KOPT-K1 (cell line): ENCODE measurements around the gene SLC51B.
"Not testable (repeated sequence)": the region's sequence is repeated elsewhere in the genome, so short reads cannot be mapped to it uniquely, and the experiment has no call there.

ENCODE experiments used
- H3K27ac ChIP-seq: fragments of 200-600 bp; sonication (generic); 2 replicates; pipeline ENCODE4 v1.5.1; 2016; ENCODE audit warnings: antibody characterized with exemption, mild to moderate bottlenecking, low read depth, low read length; ENCODE audit not compliant: poor library complexity, severe bottlenecking
- H3K36me3 ChIP-seq: fragments of 200-600 bp; sonication (generic); 2 replicates; pipeline ENCODE4 v1.5.1; 2017; ENCODE audit warnings: antibody characterized with exemption, mild to moderate bottlenecking, low read length, moderate library complexity; ENCODE audit not compliant: insufficient read depth
- H3K9me3 ChIP-seq: fragments of 200-600 bp; sonication (generic); 2 replicates; pipeline ENCODE4 v1.5.1; 2017; ENCODE audit warnings: antibody characterized with exemption, low read length, mild to moderate bottlenecking; ENCODE audit not compliant: insufficient read depth, poor library complexity, severe bottlenecking

SLC51B gene

DNA sequence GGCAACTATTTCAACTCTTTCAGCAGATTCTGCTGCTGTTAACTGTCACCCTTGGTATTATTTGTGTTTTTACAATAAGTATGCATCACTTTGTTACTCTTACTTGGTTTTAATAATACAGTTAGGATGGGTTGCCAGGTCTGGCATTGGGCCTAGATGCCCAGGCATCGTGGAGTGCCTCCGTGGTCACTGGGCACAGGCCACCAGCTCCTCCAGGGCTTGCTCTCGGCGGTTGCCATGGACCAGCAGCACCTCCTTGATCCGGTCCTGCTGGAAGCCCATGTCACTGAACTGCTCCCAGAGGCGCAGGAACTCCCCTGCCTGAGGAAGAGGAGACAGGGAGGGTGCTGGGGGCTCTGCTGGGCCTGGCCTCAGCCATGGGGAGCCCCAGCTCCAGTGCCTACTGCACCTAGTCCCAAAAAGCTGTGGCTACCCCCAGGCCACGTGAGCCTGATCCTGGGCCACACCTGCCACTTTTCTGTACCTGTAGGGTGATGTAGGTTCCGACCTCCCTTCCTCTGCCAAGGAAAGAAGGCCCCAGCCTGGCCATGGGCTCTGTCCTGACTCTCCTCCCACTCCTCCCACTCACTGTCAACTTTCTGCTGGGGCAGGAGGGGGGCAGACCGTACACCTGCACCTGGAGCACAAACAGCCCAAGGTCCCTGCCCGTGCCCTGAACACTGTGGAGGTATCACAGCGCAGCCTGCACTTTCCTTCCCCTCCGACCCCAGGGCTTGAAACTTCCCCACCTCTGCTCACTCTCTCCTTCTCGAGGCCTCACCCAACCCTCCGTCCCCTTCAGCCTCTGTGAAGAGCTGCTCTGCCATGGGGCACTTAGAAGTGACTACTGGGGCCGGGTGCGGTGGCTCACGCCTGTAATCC, 48.0 kb downstream of the SLC51B start:
- Histone ChIP-seq H3K36me3 (peaks cover 8% of the 10 kb centered on the region), H3K9me3 (no peaks in the 10 kb centered on the region), H3K27ac (no peak overlapping the region)

DNA sequence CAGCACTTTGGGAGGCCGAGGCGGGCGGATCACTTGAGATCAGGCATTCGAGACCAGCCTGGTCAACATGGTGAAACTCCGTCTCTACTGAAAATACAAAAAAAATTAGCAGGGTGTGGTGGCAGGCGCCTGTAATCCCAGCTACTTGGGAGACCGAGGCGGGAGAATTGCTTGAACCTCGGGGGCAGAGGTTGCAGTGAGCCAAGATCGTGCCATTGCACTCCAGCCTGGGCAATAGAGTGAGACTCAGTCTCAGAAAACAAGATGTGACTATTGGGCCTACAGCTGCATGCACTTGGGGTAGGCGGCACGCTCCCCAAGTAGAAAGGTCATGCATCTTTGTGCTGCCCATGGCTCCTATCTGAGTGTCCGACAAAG, 48.6 kb downstream of the SLC51B start:
- not testable (repeated sequence) for H3K9me3 ChIP-seq, H3K27ac ChIP-seq

DNA sequence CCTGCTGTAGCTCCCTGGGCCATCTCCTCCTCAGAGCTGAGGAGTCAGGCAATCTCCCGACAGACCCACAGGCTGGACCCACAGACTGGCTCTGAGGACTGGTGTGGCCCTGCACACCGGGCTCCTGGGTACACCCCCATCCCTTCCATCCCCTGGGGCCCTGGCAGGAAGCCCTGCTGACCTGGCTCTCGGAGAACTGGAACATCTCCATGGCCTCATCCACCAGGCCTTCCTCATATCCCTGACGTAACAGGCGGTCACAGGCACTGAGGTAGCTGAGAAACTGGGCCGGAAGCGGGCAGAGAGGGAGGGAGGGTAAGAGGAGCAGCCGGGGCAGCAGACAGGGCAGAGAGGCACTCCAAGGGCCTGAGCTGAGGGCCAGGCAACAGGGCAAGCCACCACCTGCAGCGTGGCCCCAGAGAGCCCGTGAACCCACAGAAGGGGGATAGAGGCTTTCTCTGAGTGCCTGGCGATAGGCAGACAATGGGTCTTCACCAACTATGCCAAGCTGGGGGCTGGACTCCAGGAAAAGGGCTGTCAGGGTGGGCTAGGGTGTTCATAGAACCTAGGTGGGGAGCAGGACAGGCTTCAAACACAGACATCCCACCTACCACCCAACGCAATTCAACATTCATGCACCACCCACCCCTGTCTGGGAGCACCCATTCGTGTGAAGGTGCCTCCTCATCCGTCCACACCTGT, 49.3 kb downstream of the SLC51B start:
- Histone ChIP-seq H3K9me3 (no peaks in the 10 kb centered on the region), H3K36me3 (peaks cover 21% of the 10 kb centered on the region), H3K27ac (no peak overlapping the region)

More for the DNA sequence above, 48.6 kb downstream of the SLC51B start:
- H3K36me3 ChIP-seq = peaks cover 14% of the 10 kb centered on the region

DNA sequence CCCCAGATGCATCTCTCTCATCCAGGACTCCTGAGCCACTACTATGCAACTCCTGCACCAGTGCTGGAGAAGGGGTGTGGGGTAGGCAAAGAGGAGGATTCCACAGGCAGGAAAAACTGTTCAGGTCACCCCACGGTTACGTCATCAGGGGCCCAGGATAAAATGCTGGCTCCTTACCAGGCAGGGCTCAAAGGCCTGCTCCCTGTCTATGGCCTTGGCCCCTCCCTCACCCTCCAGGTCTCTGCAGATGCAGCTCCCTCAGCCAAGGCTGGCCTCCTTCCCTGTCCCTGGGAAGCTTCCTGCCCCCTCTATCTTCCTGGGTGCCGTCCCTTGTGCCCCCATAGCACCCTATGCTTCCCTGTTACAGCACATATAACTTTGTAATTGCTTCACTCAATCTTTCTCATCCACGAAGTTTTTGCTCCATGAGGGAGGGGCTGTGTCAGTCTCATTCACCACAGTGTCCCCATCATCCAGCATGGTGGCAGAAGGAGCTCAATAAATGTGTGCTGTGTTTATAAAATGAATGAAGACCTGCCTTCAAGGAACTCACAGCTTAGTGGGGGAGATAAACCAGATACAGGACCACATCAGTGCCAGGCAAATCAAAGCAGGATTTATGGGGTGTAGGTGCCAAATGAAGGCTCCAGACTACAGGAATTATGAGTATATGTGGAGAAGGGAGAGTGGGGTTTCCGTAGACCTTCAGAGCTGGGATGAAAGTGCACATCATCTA, 50.0 kb downstream of the SLC51B start:
- H3K9me3 ChIP-seq = no peaks in the 10 kb centered on the region
- no peak overlapping the region for H3K27ac ChIP-seq
- peaks cover 28% of the 10 kb centered on the region for H3K36me3 ChIP-seq

DNA sequence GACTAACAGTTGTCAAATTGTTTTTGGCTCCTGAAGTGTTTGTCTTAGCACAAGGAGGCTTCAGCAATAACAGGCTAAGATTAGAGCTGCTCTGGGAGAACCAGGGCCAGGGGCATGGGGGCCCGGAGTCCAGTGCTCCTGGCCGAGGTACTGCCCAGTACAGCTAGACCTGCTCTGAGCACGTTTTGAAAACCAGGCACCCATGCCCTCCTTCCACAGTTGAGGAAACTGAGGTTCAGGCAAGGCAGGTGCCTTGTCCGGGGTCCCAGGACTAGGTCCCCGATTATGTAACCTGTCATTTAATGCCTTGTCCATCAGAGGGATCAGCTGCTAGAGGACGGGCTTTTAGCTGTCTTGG, 50.5 kb downstream of the SLC51B start:
- Histone ChIP-seq H3K27ac (no peak overlapping the region), H3K9me3 (no peaks in the 10 kb centered on the region), H3K36me3 (peaks cover 34% of the 10 kb centered on the region)

DNA sequence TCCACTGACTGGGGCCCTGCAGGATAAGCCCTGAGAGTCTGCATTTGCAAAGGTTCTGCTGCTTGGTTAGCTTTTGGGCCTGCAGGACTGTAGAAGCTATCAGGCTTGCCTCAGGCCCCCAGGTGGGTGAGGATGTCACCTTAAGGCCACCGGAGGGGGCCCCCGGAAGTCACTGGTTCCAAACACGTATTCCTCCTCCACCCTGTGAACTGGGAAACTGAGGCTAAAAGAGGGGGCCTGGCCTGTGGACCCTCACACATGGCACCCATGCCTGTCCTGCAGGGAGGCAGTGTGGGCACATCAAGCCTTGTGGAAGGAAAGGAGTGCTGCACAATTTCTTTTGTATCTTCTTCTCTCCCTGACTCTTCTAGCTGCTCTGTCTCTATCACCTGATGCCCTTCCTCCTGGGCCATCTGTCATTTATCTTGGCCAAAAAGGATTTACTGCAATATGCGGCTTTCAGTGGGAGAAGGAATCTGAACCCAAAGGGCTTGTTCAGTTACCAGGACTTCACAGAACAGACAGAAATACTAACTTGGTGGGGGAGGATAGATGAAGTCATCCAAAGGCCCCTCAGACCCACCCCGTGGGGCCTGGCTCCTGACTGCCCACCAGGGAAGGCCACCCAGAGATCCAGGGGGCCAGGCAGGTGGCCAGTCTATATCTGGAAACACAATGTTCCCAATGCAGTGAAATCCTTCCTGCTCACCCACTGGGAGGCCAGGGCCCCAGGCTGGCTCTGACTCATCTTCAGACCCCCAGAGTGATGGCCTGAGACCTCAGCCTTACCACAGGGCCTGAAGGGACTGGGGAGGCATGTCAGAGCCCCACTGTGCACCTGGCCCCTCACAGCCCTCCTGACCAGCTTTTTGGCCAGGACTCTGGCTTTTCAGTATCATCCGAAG, 51.5 kb downstream of the SLC51B start:
- Histone ChIP-seq H3K27ac (no peak overlapping the region), H3K36me3 (peaks cover 44% of the 10 kb centered on the region), H3K9me3 (no peaks in the 10 kb centered on the region)

DNA sequence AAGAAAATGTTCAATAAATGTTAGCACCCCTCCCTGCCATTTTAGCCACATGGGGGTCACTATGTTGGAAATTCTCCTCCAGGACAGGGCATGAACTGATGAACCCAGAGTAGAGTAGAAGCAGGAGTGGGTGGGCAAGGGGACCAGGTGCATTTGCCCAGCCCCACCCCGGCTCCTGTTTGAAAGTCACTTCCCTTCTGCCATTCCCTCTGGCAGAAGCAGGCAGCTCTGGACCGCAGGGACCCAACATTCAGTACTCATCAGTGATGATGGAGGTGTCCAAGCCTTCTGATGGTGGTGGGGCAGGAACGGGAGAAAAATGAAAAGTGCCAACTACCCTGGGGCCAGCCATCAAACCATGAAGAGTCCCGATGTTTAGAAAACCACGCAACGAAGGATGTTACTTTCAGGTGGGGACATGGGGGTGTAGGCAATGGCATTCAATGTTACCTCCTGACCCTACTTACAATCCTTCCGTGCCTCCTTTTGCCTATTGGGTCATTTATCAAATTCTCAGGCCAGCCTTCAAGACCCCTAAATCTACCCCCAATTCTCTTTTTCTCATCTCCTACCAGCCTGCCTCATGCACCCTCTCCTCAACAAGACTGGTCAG, 52.6 kb downstream of the SLC51B start:
- Histone ChIP-seq H3K36me3 (peaks cover 50% of the 10 kb centered on the region), H3K27ac (no peak overlapping the region), H3K9me3 (no peaks in the 10 kb centered on the region)

DNA sequence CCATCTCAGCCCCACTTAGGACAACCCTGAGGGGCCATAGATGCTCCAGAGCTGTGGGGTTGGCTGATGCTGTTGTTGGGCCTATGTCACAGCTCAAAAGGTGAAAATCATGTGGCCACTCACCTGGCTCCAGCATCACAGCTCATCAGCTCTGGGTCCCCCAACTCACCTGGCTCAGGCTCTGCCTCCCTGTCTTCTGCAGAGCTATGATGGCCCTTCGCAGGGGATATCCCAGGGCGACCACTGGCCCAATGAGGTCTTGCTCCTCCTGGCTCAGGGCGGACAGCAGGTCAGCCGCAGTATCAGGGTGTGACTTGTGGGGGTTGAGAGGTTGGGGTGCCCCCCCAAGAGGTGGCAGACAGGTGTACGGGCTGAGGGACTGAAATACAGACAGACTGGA, 54.1 kb downstream of the SLC51B start:
- no peak overlapping the region for H3K27ac ChIP-seq
- H3K9me3 ChIP-seq = no peaks in the 10 kb centered on the region
- H3K36me3 ChIP-seq = peaks cover 60% of the 10 kb centered on the region

DNA sequence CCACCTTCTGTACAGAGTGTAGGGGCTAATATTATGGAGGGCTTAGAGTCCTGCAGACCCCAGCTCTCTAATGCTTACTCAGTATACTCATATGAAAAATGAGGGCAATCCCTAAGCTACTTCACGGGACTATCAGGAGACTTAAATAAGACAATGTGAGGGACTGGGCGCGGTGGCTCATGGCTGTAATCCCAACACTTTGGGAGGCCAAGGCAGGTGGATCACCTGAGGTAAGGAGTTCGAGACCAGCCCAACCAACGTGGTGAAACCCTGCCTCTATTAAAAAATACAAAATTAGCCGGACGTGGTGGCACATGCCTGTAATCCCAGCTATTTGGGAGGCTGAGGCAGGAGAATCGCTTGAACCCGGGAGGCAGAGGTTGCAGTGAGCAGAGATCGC, 54.6 kb downstream of the SLC51B start:
- H3K36me3 ChIP-seq = peaks cover 60% of the 10 kb centered on the region
- not testable (repeated sequence) for H3K9me3 ChIP-seq

DNA sequence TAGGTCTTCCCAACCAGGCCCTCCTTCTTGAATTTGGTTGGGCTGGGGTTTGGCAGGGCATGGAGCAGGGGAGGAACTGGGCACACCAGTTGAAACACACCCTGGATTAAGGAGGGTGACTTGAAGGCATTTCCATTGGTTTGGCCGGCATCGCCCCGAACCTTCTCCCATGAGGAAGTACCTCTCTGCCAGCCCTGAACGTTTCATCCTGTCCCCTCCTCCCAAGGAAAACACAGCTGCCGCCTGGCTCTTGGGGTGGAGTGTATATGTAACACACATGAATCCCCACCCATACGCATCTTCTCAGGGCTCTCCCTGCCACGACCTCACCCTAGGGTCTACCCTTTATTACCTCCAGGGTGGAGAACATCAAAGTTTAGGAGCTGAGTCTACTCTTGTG, 55.3 kb downstream of the SLC51B start:
- H3K36me3 ChIP-seq = peaks cover 66% of the 10 kb centered on the region

More for the DNA sequence above, 54.6 kb downstream of the SLC51B start:
- H3K27ac ChIP-seq = not testable (repeated sequence)

DNA sequence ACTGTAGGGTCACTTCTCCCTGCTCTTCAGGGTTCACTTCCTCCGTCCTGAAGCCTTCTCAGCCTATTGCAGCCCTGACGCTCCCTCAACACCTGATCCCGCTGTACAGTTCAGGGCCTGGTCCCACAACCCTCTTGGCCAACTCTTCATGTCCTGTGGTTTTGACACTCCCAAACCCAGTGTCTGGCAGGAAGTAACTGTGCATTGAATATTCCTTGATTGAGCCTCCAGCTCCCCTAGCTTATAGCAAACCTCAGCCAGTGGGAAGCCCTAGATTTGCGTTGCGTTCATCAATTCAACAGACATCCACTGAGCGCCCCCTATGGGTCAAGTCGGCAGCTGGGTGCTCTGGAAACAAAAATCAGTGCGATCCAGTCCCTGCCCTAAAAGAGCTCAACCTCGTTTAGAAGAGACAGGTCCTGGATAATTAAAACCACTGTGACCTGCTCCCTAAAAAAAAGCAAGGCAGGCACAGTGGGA, 56.3 kb downstream of the SLC51B start:
- no peak overlapping the region for H3K27ac ChIP-seq
- peaks cover 75% of the 10 kb centered on the region for H3K36me3 ChIP-seq
- H3K9me3 ChIP-seq = no peaks in the 10 kb centered on the region

More for the DNA sequence above, 55.3 kb downstream of the SLC51B start:
- Histone ChIP-seq H3K9me3 (no peaks in the 10 kb centered on the region), H3K27ac (no peak overlapping the region)

DNA sequence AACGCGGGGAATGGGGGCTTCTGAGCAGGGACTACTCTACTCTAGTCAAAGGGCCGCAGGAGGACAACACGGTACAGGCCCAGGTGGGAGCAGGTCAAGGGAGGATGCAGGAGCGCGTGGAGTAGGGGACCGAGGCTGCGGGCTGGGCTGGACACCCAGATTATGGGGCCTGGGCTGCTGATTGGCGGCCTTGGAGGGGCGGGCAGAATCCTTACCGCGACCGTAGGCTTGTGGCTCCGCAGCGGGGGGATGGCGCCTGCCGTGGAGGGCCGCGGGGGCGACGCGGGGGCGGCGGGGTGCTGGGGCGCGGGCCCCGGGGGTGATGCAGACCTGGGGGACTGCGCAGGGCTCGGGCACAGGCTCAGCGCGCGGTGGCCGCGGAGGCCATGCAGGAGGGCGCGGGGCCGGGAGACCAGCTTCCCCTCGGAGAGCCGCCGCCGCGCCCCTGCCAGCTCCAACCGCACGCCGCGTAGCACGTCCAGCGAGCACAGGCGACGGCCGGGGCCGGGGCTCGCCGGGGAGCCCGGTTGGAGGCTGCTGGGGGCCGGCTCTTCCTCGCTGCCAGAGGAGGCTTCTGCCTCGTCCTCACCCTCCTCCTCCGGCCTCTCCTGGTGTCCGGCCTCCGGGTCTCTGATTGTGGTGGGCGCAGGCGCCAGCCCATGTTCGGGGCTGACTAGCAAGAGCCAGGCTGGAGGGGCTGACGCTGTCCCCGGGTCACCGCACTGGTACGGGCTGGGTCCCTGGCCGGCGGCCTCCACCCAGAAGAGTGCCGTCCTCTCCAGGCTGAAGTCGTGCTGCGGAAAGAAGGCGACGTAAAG, 56.9 kb downstream of the SLC51B start:
- Histone ChIP-seq H3K36me3 (peaks cover 76% of the 10 kb centered on the region), H3K9me3 (no peaks in the 10 kb centered on the region)

DNA sequence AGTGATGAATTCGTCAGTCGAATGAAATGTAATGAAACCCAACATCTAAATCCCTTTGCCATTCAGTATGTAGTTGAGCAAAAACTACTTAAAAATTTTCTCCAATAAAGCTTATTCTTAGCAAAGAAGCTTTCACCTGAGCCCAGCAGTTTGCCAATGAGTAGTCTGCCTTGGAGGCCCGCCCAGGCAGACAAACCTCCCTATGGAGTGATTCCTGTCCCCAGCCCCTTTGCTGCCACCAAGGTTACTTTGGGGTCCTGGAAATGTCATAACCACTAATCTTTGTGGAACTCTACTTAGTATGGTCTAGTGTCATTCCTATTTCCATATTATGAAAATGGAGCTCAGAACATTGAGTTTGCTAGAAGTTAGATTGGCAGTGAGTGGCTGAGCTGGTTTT, 57.7 kb downstream of the SLC51B start:
- H3K9me3 ChIP-seq = no peaks in the 10 kb centered on the region
- no peak overlapping the region for H3K27ac ChIP-seq
- peaks cover 76% of the 10 kb centered on the region for H3K36me3 ChIP-seq

More for the DNA sequence above, 56.9 kb downstream of the SLC51B start:
- H3K27ac ChIP-seq = no peak overlapping the region
